ENCODE results near the gene TMEM236.

DNA sequence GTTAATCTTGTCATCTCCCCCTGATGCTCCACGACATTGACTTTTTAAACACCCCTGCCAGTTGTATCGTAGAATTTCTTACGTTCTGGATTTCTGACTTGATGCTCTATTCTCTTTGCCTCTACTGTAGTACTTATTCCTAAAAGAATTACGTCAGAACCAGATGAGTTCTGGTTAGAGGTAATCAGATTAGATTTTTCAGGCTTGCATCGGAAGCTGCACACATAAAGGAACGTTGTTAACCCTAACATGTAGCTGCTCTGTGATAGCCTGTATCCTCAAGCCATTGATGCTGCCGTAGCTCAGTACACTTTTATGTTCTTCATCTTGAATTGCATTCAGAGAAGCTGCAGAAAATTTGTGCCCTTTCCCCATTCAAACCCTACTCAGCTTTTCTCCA lies 26.3 kb upstream of the TMEM236 start:
- TF ChIP-seq, protein P1, sequence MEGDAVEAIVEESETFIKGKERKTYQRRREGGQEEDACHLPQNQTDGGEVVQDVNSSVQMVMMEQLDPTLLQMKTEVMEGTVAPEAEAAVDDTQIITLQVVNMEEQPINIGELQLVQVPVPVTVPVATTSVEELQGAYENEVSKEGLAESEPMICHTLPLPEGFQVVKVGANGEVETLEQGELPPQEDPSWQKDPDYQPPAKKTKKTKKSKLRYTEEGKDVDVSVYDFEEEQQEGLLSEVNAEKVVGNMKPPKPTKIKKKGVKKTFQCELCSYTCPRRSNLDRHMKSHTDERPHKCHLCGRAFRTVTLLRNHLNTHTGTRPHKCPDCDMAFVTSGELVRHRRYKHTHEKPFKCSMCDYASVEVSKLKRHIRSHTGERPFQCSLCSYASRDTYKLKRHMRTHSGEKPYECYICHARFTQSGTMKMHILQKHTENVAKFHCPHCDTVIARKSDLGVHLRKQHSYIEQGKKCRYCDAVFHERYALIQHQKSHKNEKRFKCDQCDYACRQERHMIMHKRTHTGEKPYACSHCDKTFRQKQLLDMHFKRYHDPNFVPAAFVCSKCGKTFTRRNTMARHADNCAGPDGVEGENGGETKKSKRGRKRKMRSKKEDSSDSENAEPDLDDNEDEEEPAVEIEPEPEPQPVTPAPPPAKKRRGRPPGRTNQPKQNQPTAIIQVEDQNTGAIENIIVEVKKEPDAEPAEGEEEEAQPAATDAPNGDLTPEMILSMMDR (IDR thresholded peaks at IDR 0.05) = no peak
- no peak for TF ChIP-seq POLR2A (IDR thresholded peaks at IDR 0.05)
